Mucosa of gallbladder (tissue), 1 donor: ENCODE results near the gene LYSMD1. TPM values are rescaled to one million over a fixed set of nuclear protein-coding genes. Genes with fewer than 3 reads are reported as not detected.
A peak's percentile ranks its signal among the peaks of the same experiment; 100 is the strongest.
"Not testable (repeated sequence)": the region's sequence is repeated elsewhere in the genome, so short reads cannot be mapped to it uniquely, and the experiment has no call there.

Experiments used
- DNase-seq: peaks from one replicate; pipeline ENCODE4 v3.0.0-alpha.2; 2020; ENCODE audit warnings: low spot score
- total RNA-seq: library from RNA; stranded (reverse); gene quantifications from one replicate; pipeline ENCODE4 v1.2.1, GENCODE V29; 2021
- donor health status: DM: no; HTN: no; CAD: no.

LYSMD1 gene
- 11.5 TPM for total RNA-seq

GRCh38 chr1:151165738-151166504 is at the start of gene LYSMD1, which contains the start of gene SCNM1:
Gene LYSMD1, minus strand, starts transcription at chr1:151165902. Its CDS starts 644 bp downstream, at chr1:151165258.
Gene SCNM1, plus strand, starts transcription at chr1:151166144. Its CDS starts 9 bp downstream, at chr1:151166153.
- peak; percentile 99 for DNase-seq

- no peak for DNase-seq
Measured at GRCh38 chr1:151213560-151213959, 47.9 kb upstream of the LYSMD1 start.

- no peak for DNase-seq
Measured at GRCh38 chr1:151211972-151212705, 46.4 kb upstream of the LYSMD1 start.

- no peak for DNase-seq
Measured at GRCh38 chr1:151210830-151211229, 45.1 kb upstream of the LYSMD1 start.

GRCh38 chr1:151205381-151205965 is 39.8 kb upstream of the LYSMD1 start:
- DNase-seq: not testable (repeated sequence)

- no peak for DNase-seq
Measured at GRCh38 chr1:151199873-151200581, 34.3 kb upstream of the LYSMD1 start.

- DNase-seq: peak; percentile 99
Measured at GRCh38 chr1:151198254-151199127, 32.8 kb upstream of the LYSMD1 start, which contains the start of gene PIP5K1A. Gene PIP5K1A, plus strand, starts transcription at chr1:151198552. Its CDS starts 445 bp downstream, at chr1:151198997.

GRCh38 chr1:151197863-151198253 is 32.2 kb upstream of the LYSMD1 start:
- no peak for DNase-seq

GRCh38 chr1:151196292-151196800 is 30.6 kb upstream of the LYSMD1 start:
- DNase-seq: peak; percentile 85

GRCh38 chr1:151194894-151195594 is 29.3 kb upstream of the LYSMD1 start:
- DNase-seq: peak; percentile 90

- DNase-seq: no peak
Measured at GRCh38 chr1:151193856-151194255, 28.2 kb upstream of the LYSMD1 start.

- no peak for DNase-seq
Measured at GRCh38 chr1:151193304-151193703, 27.6 kb upstream of the LYSMD1 start.

- no peak for DNase-seq
Measured at GRCh38 chr1:151192047-151192446, 26.3 kb upstream of the LYSMD1 start.

- peak; percentile 89 for DNase-seq
Measured at GRCh38 chr1:151189637-151190445, 24.1 kb upstream of the LYSMD1 start, which contains the start of gene VPS72. Gene VPS72, minus strand, starts transcription at chr1:151190197. Its CDS starts 76 bp downstream, at chr1:151190121.

- DNase-seq: not testable (repeated sequence)
Measured at GRCh38 chr1:151188667-151189066, 23.0 kb upstream of the LYSMD1 start.

- no peak for DNase-seq
Measured at GRCh38 chr1:151187205-151187604, 21.5 kb upstream of the LYSMD1 start.

- DNase-seq: no peak
Measured at GRCh38 chr1:151184211-151184610, 18.5 kb upstream of the LYSMD1 start.

GRCh38 chr1:151176514-151177045 is 10.9 kb upstream of the LYSMD1 start:
- DNase-seq: no peak

- DNase-seq: no peak
Measured at GRCh38 chr1:151175863-151176262, 10.2 kb upstream of the LYSMD1 start, which contains the start of gene TMOD4. Gene TMOD4, minus strand, starts transcription at chr1:151175981. Its CDS starts 1,106 bp downstream, at chr1:151174875.
